K562 (cell line): ENCODE measurements around the gene NUDT15. TPM values are rescaled to one million over a fixed set of nuclear protein-coding genes. Genes with fewer than 3 reads are reported as not detected.

Source experiments
- CEBPG ChIP-seq, 3 experiments: fragments of 200-800 bp in 1 of 3; sonication (Bioruptor generic) in 1 of 3; sonication (generic) in 1 of 3; formaldehyde crosslinking in 1 of 3; IDR thresholded peaks in 2 of 3; conservative IDR thresholded peaks in 1 of 3; 2 replicates each; pipeline versions ENCODE4 v1.6.1 to v1.8.0; 2016 to 2022; ENCODE audit warnings: missing compliant biosample characterization in 2 of 3, missing genetic modification characterization in 2 of 3, mild to moderate bottlenecking in 1 of 3, missing genetic modification reagents in 1 of 3
- MTA3 ChIP-seq: fragments of 450-650 bp; formaldehyde crosslinking; IDR thresholded peaks from 2 replicates; pipeline ENCODE4 v1.6.1; 2017; ENCODE audit warnings: mild to moderate bottlenecking, borderline replicate concordance
- NCOA4 ChIP-seq: fragments of 450-650 bp; IDR thresholded peaks from 2 replicates; pipeline ENCODE4 v1.6.1; 2018; ENCODE audit warnings: mild to moderate bottlenecking; ENCODE audit not compliant: partially characterized antibody
- POLR2B ChIP-seq: fragments of 450-650 bp; IDR thresholded peaks from 2 replicates; pipeline ENCODE4 v1.6.1; 2018; ENCODE audit warnings: low read depth; ENCODE audit not compliant: partially characterized antibody
- RAD21 ChIP-seq, 2 experiments: fragments of 250-450 bp in 1 of 2; fragments of 450-650 bp in 1 of 2; sonication (Bioruptor Pico) in 1 of 2; formaldehyde crosslinking in 1 of 2; IDR thresholded peaks in 1 of 2; conservative IDR thresholded peaks in 1 of 2; 2 replicates each; pipeline versions ENCODE4 v1.4.0 to v1.8.0; 2020 to 2022; ENCODE audit warnings: mild to moderate bottlenecking in 2 of 2, moderate library complexity in 1 of 2
- XRCC4 ChIP-seq: IDR thresholded peaks from one replicate; pipeline ENCODE4 v1.6.1; 2011; ENCODE audit not compliant: insufficient read depth, insufficient read length; ENCODE audit errors: extremely low read depth
- ZEB2 ChIP-seq: fragments of 450-650 bp; IDR thresholded peaks from 2 replicates; pipeline ENCODE4 v1.6.1; 2016
- ZNF121 ChIP-seq: sonication (generic); formaldehyde crosslinking; conservative IDR thresholded peaks from 2 replicates; pipeline ENCODE4 v1.8.0; 2022; ENCODE audit warnings: missing genetic modification reagents
- ZNF146 ChIP-seq: IDR thresholded peaks from one replicate; pipeline ENCODE4 v1.6.1; 2018; ENCODE audit warnings: missing compliant biosample characterization; ENCODE audit not compliant: unreplicated experiment
- ZNF431 ChIP-seq: sonication (generic); formaldehyde crosslinking; IDR thresholded peaks from 2 replicates; pipeline ENCODE4 v1.8.0; 2022; ENCODE audit warnings: mild to moderate bottlenecking, missing genetic modification reagents
- ZNF551 ChIP-seq: fragments of 250-450 bp; sonication (Bioruptor Pico); IDR thresholded peaks from 2 replicates; pipeline ENCODE4 v1.5.0; 2021; ENCODE audit warnings: mild to moderate bottlenecking, moderate library complexity
- polyA plus RNA-seq, 8 experiments: library from polyadenylated mRNA; depleted of rRNA in 4 of 8; stranded (reverse) in 5 of 8; unstranded in 3 of 8; fragments of >200 nt; fragmentation: Nextera tagmentation in 2 of 8; fragmentation: Illumina TruSeq in 1 of 8; extraction: Ambion mirVana in 2 of 8; extraction: Trizol in 1 of 8; gene quantifications; 2 replicates each; pipeline versions ENCODE4 v1.2.1 to v1.2.3, GENCODE V29; 2011 to 2014; ENCODE audit warnings: inconsistent platforms in 1 of 8, missing spikeins in 1 of 8
- total RNA-seq, 7 experiments: library from RNA; depleted of rRNA in 6 of 7; stranded (reverse); fragments of >200 nt in 6 of 7; fragmentation: Illumina TruSeq in 2 of 7; extraction: Trizol in 2 of 7; gene quantifications; 2 replicates each; pipeline versions ENCODE4 v1.2.1 to v1.2.3, GENCODE V29; 2011 to 2021; ENCODE audit warnings: low replicate concordance in 1 of 7
- TF ChIP-seq, protein P1 (sequence below): fragments of 450-650 bp; formaldehyde crosslinking; IDR thresholded peaks from 2 replicates; pipeline ENCODE4 v1.4.0; 2022; ENCODE audit warnings: missing genetic modification characterization
- TF ChIP-seq, protein P2 (sequence below): IDR thresholded peaks from 2 replicates; pipeline ENCODE4 v1.6.1; 2011; ENCODE audit not compliant: insufficient read length; ENCODE audit errors: extremely low read depth
- TF ChIP-seq, protein P3 (sequence below), 2 experiments: IDR thresholded peaks in 1 of 2; conservative IDR thresholded peaks in 1 of 2; 2 replicates each; pipeline ENCODE4 v1.6.1; 2016; ENCODE audit warnings: low read depth in 2 of 2, mild to moderate bottlenecking in 1 of 2, missing compliant biosample characterization in 1 of 2, missing genetic modification characterization in 1 of 2, moderate library complexity in 1 of 2
- TF ChIP-seq, protein P4 (sequence below): fragments of 200-400 bp; formaldehyde crosslinking; IDR thresholded peaks from 2 replicates; pipeline ENCODE4 v1.6.1; 2017; ENCODE audit warnings: mild to moderate bottlenecking, low read depth, low read length, moderate library complexity

NUDT15 gene
- total and polyA plus RNA-seq, 9 of the 15 experiments (the other 6 are each of a cell fraction or from before 2014, with no cell fraction given): 14.2 to 26.9 (median 21.6) TPM

DNA sequence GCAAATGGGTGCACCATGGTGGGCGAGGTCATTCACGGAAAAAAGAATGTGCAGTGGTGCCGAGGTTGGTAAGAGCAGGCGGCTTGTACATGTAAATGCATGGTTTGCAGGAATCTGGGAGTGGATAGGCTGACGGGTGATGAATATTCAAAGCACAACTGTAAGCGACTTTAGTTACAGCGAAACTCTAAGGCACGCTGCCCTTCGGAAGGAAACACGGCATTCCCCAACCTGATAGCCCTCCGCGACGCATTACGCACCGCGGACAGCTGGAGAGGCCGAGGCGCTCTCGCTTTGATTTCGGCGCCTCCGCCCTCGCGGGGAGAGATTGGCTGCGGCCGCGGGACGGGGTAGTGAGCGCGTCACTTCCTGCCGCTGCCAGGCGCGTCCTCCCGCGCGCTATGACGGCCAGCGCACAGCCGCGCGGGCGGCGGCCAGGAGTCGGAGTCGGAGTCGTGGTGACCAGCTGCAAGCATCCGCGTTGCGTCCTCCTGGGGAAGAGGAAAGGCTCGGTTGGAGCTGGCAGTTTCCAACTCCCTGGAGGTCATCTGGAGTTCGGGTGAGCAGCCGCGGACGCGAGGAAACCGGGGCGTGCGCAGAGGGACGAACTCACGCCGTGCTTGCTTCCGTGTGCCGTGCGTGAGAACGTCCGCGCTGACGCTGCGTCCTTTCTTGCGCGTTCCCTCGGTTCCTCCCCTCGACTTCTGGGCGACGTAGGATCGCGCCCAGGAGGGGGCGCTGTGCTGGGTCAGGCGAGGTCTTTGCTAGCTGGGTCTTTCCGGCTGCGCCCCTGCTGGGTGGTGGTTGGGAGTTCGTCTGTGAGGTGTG lies at the start of gene NUDT15 (continued):
- TF ChIP-seq XRCC4: no peak
- peak; percentile 72; the same call in 1 of the 2 replicates for TF ChIP-seq MTA3
- TF ChIP-seq ZNF146: no peak
- TF ChIP-seq ZEB2: no peak
- TF ChIP-seq POLR2B: peak; percentile 96
- TF ChIP-seq ZNF121 (CRISPR knock-in tag): no peak
- TF ChIP-seq, protein P1, sequence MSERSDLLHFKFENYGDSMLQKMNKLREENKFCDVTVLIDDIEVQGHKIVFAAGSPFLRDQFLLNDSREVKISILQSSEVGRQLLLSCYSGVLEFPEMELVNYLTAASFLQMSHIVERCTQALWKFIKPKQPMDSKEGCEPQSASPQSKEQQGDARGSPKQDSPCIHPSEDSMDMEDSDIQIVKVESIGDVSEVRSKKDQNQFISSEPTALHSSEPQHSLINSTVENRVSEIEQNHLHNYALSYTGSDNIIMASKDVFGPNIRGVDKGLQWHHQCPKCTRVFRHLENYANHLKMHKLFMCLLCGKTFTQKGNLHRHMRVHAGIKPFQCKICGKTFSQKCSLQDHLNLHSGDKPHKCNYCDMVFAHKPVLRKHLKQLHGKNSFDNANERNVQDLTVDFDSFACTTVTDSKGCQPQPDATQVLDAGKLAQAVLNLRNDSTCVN (CRISPR knock-in tag): no peak
- no peak for TF ChIP-seq ZNF551
- TF ChIP-seq, protein P2, sequence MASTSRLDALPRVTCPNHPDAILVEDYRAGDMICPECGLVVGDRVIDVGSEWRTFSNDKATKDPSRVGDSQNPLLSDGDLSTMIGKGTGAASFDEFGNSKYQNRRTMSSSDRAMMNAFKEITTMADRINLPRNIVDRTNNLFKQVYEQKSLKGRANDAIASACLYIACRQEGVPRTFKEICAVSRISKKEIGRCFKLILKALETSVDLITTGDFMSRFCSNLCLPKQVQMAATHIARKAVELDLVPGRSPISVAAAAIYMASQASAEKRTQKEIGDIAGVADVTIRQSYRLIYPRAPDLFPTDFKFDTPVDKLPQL: no peak
- TF ChIP-seq NCOA4: no peak
- peak; percentile 39 to 43 for TF ChIP-seq RAD21 (CRISPR knock-in tag; conservative IDR thresholded peaks at IDR 0.05 in 1 of 2, IDR thresholded peaks at IDR 0.05 in 1 of 2)
- TF ChIP-seq, protein P3, sequence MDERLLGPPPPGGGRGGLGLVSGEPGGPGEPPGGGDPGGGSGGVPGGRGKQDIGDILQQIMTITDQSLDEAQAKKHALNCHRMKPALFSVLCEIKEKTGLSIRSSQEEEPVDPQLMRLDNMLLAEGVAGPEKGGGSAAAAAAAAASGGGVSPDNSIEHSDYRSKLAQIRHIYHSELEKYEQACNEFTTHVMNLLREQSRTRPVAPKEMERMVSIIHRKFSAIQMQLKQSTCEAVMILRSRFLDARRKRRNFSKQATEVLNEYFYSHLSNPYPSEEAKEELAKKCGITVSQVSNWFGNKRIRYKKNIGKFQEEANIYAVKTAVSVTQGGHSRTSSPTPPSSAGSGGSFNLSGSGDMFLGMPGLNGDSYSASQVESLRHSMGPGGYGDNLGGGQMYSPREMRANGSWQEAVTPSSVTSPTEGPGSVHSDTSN (CRISPR knock-in tag; IDR thresholded peaks at IDR 0.05; ENCODE audit: low read depth): no peak
- TF ChIP-seq, protein P3 (tag; conservative IDR thresholded peaks at IDR 0.05; ENCODE audit: low read depth): no peak
- peak; percentile 64; the same call in 1 of the 2 replicates for TF ChIP-seq ZNF431 (CRISPR knock-in tag)
- no peak for TF ChIP-seq CEBPG (CRISPR knock-in tag; IDR thresholded peaks at IDR 0.05)
- TF ChIP-seq CEBPG (tag; conservative IDR thresholded peaks at IDR 0.05 in 1 of 2, IDR thresholded peaks at IDR 0.05 in 1 of 2): no peak
- TF ChIP-seq, protein P4, sequence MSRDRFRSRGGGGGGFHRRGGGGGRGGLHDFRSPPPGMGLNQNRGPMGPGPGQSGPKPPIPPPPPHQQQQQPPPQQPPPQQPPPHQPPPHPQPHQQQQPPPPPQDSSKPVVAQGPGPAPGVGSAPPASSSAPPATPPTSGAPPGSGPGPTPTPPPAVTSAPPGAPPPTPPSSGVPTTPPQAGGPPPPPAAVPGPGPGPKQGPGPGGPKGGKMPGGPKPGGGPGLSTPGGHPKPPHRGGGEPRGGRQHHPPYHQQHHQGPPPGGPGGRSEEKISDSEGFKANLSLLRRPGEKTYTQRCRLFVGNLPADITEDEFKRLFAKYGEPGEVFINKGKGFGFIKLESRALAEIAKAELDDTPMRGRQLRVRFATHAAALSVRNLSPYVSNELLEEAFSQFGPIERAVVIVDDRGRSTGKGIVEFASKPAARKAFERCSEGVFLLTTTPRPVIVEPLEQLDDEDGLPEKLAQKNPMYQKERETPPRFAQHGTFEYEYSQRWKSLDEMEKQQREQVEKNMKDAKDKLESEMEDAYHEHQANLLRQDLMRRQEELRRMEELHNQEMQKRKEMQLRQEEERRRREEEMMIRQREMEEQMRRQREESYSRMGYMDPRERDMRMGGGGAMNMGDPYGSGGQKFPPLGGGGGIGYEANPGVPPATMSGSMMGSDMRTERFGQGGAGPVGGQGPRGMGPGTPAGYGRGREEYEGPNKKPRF: no peak
